MG63 (cell line): ENCODE measurements around the gene LRBA. TPM values are rescaled to one million over a fixed set of nuclear protein-coding genes. Genes with fewer than 3 reads are reported as not detected.

Experiments used
- DNase-seq: peaks from one replicate; pipeline ENCODE4 v3.0.0-alpha.2; 2020
- H3K27me3 ChIP-seq: fragments of 250-450 bp; sonication (Bioruptor Pico); 2 replicates; pipeline ENCODE4 v1.5.1; 2020; ENCODE audit warnings: mild to moderate bottlenecking, moderate library complexity
- H3K36me3 ChIP-seq: fragments of 250-450 bp; sonication (Bioruptor Pico); 2 replicates; pipeline ENCODE4 v1.5.1; 2020; ENCODE audit warnings: mild to moderate bottlenecking, moderate library complexity
- H3K4me3 ChIP-seq: fragments of 250-450 bp; sonication (Bioruptor Pico); 2 replicates; pipeline ENCODE4 v1.5.1; 2020; ENCODE audit warnings: mild to moderate bottlenecking, moderate library complexity
- H3K9me3 ChIP-seq: fragments of 250-450 bp; sonication (Bioruptor Pico); 2 replicates; pipeline ENCODE4 v1.5.1; 2020; ENCODE audit warnings: mild to moderate bottlenecking, moderate library complexity
- total RNA-seq: library from RNA; depleted of rRNA; stranded (reverse); fragments of >200 nt; shearing (Covaris generic); gene quantifications from 2 replicates; pipeline ENCODE4 v1.2.3, GENCODE V29; 2014; ENCODE audit warnings: low replicate concordance

The LRBA gene
- total RNA-seq, 1 experiment from 2014 or later = 4.7 TPM

DNA sequence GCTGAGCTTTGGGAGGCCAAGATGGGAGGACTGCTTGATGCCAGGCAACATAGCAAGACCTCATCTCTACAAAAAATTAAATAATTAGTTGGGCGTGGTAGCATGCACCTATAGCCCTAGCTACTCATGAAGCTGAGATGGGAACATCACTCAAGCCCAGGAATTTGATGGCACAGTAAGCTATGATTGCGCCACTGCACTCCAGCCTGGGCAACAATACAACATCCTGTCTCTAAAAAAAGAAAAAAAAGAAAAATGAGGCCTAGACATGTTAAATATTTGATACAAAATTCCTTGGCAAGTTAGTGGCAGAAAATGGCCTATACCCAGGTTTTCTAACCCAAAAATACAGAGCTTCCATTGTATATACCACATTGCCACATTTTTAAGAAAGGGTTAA lies 521.2 kb downstream of the LRBA start:
- H3K36me3 ChIP-seq = no peaks in the 10 kb centered on the region
- peak; percentile 24 for DNase-seq
- no peak overlapping the region for H3K4me3 ChIP-seq
- H3K9me3 ChIP-seq = no peaks in the 10 kb centered on the region
- no peaks in the 10 kb centered on the region for H3K27me3 ChIP-seq

DNA sequence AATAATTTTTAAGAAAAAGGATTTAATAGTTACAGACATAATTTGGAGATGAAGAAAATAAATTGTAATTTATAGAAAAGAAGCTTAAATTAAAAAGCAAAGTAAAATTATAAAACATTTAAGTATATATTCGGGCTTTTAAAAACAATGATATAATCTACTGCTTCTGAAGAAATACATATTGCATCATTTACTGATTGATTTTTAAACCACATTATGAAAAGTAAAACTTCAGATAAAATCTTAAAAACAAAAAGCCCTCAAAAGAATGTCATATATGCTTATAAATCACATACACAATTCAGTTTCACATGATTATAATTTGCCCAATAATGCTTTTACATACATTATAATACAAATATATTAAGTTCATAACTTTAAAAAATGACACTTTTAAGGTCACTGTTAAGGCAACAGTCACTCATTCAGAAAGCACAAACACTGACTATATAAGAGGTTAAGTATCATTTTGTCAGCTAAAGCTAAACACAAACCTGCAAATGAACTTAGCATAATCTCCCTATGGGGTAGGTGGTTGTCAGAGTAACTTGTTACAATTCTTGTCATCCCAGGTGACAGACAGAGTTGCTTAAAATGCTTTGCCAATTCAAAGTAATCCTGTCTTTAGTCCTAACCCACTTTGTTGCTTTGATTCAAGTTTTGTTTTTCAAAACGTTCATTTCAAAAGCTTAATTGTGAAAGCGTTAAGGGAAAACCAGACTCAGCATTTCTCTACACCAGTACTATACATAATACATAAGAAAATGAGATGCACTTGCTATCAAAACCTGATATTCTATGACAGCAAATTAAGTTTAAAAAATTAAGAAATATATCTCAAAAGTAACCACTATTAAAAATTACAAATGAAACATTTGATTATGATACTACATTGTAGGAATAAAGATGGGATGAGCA lies 523.7 kb downstream of the LRBA start:
- Histone ChIP-seq H3K4me3 (no peak overlapping the region), H3K36me3 (no peaks in the 10 kb centered on the region), H3K9me3 (no peaks in the 10 kb centered on the region), H3K27me3 (no peaks in the 10 kb centered on the region)
- DNase-seq = no peak

DNA sequence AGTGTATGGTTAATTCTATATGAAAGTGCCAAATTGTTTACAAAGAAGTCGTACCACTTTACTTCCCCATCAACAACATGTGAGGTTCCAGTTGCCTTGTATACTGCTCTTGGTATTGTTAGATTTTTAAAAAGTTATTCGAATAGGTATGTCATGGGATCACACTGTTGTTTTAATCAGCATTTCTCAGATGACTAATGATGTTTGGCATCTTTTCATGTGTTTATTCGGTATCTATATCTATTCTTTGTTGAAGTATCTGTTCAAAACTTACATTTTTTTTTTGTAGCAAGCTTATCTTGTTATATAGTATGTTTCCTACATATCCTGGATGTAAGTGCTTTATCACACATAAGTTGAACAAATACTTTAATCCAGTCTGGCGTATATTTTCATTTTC lies 532.5 kb downstream of the LRBA start:
- Histone ChIP-seq H3K27me3 (no peaks in the 10 kb centered on the region), H3K9me3 (no peaks in the 10 kb centered on the region), H3K36me3 (no peaks in the 10 kb centered on the region), H3K4me3 (no peak overlapping the region)
- DNase-seq = no peak

DNA sequence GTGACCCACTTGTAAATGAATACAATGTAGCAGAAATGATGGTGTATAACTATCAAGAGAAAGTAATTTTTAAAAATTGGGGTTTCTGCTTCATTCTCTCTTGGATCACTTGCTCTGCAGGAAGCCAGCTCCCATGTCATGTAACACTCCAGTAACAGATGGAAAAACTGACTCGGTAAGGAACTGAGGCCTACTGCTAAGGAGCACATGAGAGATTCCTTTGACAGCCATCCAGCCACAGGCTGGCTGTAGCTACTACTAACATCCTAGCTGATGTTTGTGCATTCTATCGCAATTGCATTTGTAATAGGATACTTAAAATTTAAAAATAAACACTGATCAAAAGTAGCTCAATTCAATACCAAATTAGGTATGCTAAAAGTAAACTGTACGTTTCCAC lies 535.4 kb downstream of the LRBA start:
- no peak for DNase-seq
- Histone ChIP-seq H3K27me3 (no peaks in the 10 kb centered on the region), H3K9me3 (no peaks in the 10 kb centered on the region), H3K36me3 (no peaks in the 10 kb centered on the region), H3K4me3 (no peak overlapping the region)

DNA sequence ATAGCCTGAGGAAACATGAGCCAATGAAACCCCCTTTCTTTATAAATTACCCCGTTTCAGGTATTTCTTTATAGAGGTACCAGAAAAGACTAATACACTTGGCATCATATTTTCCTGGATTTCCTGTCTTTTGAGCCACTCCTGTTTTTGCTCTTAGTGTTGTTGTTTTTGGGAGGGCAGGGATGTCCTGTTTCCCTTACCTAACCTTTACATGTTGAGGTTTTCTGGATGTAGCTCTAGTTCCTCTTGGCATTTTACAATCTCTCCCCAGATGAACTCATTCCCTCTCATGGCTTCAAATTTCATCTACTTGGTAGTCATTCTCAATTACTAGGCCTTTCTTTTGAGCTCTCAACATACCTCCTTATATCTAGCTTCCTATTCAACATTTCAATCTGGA lies 537.2 kb downstream of the LRBA start:
- H3K9me3 ChIP-seq = no peaks in the 10 kb centered on the region
- no peak for DNase-seq
- H3K36me3 ChIP-seq = no peaks in the 10 kb centered on the region
- H3K4me3 ChIP-seq = no peak overlapping the region
- H3K27me3 ChIP-seq = no peaks in the 10 kb centered on the region

DNA sequence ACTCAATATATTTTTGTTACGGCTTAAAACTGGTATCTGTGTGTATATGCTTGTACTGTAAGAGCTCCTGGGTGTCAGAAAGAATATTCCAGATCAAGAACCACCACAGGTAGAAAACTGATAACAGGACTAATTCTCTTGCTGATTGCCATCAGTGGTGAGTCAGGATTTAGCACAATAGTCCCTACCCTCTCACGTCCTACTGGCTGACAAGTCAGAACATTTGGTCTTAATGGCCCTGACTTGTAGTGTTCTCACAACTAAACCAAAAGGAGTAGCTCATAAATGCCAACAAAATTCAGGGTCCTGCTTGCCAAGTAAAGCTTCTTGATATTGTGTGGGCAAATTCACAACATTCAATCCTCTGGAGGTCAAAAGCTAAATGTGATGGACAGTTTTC lies 538.3 kb downstream of the LRBA start:
- Histone ChIP-seq H3K27me3 (no peaks in the 10 kb centered on the region), H3K9me3 (no peaks in the 10 kb centered on the region), H3K36me3 (no peaks in the 10 kb centered on the region), H3K4me3 (no peak overlapping the region)
- no peak for DNase-seq

DNA sequence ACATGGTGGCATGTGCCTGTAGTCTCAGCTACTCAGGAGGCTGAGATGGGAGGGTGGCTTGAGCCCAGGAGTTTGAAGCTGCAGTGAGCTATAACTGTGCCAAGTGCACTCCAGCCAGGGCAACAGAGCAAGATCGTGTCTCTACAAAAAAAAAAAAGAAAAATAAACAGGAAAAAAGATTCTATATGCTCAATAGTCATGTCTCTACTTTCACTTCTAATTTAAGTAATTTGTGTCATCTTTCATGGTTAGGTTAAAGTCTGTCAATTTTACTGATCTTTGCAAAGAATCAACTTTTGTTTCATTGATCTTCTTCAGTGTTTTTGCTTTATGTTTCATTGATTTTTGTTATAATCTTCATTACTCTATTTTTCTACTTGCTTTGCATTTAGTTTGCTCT lies 539.3 kb downstream of the LRBA start:
- Histone ChIP-seq H3K9me3 (no peaks in the 10 kb centered on the region), H3K4me3 (no peak overlapping the region), H3K36me3 (no peaks in the 10 kb centered on the region), H3K27me3 (no peaks in the 10 kb centered on the region)
- DNase-seq = no peak

DNA sequence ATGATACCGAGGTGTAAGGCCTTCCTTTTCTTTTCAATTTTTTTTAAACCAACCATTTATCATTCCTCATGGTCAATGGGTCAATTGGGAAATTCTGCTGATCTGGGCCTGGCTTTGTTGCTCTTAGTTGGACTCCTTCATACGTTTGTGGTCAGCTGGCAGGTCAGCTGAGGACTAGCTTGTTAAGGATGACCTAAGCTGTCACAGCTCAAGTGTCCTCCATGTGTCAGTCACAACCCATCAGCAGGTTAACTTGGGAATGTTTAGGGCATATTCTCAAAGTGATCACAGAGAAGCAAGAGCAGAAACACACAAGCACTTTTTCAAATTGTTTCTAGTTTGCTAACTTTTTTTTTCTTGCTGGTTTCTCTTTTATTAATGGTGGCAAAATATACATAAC lies 550.6 kb downstream of the LRBA start:
- H3K4me3 ChIP-seq = no peak overlapping the region
- no peaks in the 10 kb centered on the region for H3K9me3 ChIP-seq
- DNase-seq = no peak
- H3K36me3 ChIP-seq = no peaks in the 10 kb centered on the region
- no peaks in the 10 kb centered on the region for H3K27me3 ChIP-seq

DNA sequence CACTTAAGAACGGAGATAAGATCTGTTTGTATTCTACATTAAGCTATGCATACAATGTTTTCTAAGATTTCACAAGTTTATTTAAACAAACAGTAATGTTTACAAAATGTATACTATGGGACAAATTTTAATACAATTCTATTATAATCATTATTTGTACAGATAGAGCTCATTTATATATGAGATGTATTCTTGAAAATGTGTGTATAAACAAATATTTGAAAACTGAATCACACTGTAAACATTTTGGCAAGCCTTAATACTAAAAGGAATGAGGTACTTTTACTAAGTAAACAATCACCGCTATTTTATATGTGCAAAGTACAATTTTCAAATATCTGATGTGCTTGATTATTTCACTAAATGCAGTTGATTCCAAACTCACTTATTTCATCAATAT lies 552.3 kb downstream of the LRBA start:
- DNase-seq = no peak
- H3K4me3 ChIP-seq = no peak overlapping the region
- no peaks in the 10 kb centered on the region for H3K9me3 ChIP-seq
- no peaks in the 10 kb centered on the region for H3K36me3 ChIP-seq
- H3K27me3 ChIP-seq = no peaks in the 10 kb centered on the region

DNA sequence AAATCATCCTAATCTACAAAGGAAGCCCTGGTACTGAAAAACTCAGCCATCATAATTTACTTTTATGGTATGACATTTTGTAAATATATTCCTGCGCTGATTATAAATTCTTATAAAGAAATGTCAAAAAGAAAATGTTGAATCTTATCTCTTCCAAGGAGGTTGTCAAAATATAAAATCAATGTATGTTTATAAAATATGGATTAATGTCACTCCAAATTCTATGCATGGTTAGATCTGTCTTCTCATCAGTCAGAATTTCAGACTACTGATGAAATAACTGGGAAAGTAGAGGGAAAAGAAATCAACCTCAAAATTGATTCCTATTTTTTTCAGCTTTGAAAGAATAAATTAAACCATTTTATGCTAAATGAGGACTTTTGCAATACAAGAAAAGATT lies 553.1 kb downstream of the LRBA start:
- H3K4me3 ChIP-seq = no peak overlapping the region
- no peak for DNase-seq
- H3K27me3 ChIP-seq = no peaks in the 10 kb centered on the region
- no peaks in the 10 kb centered on the region for H3K36me3 ChIP-seq
- H3K9me3 ChIP-seq = no peaks in the 10 kb centered on the region

DNA sequence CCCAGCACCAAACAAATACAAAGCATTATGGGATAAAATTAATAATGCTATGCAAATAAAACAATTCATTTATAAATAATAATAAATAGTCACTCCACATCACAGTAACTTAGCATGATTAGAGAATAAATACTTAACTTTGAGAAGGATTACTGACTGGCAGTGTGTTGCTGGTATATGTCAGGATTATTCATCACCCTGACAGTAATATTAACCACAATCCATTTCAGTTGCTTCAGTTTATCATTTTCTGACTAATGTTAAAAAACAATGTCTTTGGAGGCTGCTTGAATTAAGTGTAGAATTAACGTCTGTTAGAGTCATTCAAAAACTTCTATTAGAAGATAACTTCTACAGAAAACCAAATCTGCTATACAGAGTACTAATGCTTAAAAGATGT lies 557.3 kb downstream of the LRBA start:
- no peaks in the 10 kb centered on the region for H3K36me3 ChIP-seq
- no peak overlapping the region for H3K4me3 ChIP-seq
- no peaks in the 10 kb centered on the region for H3K27me3 ChIP-seq
- H3K9me3 ChIP-seq = no peaks in the 10 kb centered on the region
- DNase-seq = no peak

DNA sequence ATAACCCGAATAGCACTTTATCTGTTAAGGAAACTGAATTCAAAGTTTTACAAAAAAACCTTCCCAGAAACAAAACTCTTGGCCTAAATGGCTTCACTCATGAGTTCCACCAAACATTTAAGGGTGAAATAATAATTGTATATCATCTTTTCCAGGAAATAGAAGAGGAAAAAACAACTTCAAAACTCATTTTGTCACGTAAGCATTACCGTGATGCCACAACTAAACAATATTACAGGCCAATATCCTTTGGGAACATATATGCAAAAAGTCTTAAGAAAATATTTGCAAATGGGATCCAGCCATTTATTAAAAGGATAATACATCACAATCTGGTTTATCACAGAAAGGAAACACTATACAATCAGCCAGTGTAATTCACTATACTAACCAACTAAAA lies 563.2 kb downstream of the LRBA start:
- Histone ChIP-seq H3K36me3 (no peaks in the 10 kb centered on the region), H3K9me3 (peaks cover 5% of the 10 kb centered on the region; the same call in 1 of the 2 replicates), H3K4me3 (no peak overlapping the region), H3K27me3 (no peaks in the 10 kb centered on the region)
- no peak for DNase-seq

DNA sequence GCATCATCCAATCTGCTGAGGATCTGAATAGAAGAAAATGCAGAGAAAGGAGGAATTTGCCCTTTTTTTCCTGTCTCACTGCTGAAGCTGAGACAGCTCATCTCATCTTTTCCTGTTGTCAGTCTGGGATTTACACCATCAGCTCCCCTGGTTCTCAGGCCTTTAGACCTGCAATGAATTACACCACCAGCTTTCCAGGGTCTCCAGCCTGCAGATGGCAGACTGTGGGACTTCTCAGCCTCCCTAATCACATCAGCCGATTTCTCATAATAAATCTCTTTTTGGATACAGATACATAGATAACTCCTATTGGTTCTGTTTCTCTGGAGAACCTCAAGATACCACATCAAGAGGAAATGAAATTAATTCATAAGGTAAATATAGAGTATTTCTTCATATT lies 567.7 kb downstream of the LRBA start:
- H3K36me3 ChIP-seq = no peaks in the 10 kb centered on the region
- no peaks in the 10 kb centered on the region for H3K27me3 ChIP-seq
- H3K4me3 ChIP-seq = no peak overlapping the region
- H3K9me3 ChIP-seq = peaks cover 5% of the 10 kb centered on the region; the same call in 1 of the 2 replicates
- DNase-seq = no peak

DNA sequence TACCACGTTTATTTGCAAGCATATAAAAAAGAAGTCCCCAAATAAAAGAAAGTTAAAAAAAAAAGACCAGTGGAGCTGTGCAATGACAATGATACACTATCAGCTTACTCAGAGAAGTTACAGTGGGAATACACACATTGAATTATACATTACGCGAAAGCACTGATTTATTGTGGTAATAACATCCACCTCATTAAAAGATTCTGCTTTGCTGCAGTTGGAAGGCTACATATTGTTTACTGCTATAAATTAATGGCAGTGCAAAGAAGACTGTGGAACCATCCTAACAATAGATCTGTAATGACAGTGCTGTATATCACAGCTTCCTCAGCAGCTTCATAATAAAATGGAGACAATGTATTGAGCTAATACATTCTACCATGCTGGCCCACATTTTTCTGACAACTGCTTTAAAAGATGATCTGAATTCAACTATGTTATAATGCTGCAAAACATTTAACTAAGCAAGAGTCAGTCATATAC lies 575.6 kb downstream of the LRBA start:
- Histone ChIP-seq H3K27me3 (0 out of 2 replicates have a peak, but pooled peaks cover 3% of the 10 kb centered on the region), H3K9me3 (no peaks in the 10 kb centered on the region), H3K36me3 (no peaks in the 10 kb centered on the region), H3K4me3 (no peak overlapping the region)
- no peak for DNase-seq

DNA sequence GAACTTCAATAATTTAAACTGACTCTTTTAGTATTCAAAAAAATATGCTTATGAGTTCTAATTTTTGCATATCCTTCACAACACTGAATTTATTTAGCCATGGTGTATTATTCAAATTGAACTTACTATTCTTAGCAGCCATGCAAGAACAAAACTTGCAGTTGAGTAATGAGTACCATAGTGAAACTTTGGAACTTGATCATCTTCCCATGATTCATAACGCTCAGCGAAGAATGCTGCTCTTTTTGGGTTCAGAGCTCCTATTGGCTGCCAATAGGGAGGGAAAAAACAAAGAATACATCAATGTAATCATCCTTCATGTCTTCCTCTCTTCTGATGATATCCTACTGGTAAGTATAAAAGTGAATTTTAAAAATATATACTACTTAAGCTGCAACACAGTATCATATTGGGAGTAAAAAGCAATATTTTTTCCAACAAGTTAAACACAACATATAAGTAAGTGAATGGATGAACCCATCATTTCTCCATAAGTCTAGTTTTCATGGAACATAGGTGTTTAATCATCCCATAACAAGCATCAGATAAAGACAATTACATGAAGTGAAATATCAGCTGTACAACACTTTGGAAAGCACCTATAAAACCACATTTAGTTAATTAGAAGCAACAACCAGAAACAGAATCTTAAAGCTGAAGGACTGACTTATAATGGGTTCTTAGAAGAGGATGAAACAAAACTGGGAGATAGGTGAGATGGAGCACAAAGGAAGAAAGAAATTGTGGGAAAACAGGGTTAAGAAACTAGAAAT lies 578.3 kb downstream of the LRBA start:
- DNase-seq = no peak
- H3K9me3 ChIP-seq = no peaks in the 10 kb centered on the region
- H3K36me3 ChIP-seq = no peaks in the 10 kb centered on the region
- 0 out of 2 replicates have a peak, but pooled peaks cover 3% of the 10 kb centered on the region for H3K27me3 ChIP-seq
- H3K4me3 ChIP-seq = no peak overlapping the region

DNA sequence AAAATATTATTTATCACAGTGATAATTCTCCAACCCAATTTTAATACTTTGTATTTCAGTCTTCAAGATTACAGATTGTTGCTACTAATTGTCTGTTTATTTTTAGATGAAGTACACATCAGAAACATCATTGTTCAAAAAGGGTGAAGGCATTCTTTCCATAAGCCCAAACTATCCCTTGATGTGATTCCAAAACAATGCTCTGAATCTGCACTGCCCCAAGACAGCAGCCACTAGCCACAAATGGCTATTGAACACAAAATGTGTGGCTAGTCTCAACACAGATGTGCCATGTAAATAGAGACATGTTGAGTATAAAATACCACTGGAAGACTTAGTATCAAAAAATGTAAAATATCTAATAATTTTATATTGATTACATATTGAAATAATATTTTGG lies 583.9 kb downstream of the LRBA start:
- Histone ChIP-seq H3K9me3 (no peaks in the 10 kb centered on the region), H3K36me3 (no peaks in the 10 kb centered on the region), H3K4me3 (no peak overlapping the region), H3K27me3 (no peaks in the 10 kb centered on the region)
- no peak for DNase-seq

DNA sequence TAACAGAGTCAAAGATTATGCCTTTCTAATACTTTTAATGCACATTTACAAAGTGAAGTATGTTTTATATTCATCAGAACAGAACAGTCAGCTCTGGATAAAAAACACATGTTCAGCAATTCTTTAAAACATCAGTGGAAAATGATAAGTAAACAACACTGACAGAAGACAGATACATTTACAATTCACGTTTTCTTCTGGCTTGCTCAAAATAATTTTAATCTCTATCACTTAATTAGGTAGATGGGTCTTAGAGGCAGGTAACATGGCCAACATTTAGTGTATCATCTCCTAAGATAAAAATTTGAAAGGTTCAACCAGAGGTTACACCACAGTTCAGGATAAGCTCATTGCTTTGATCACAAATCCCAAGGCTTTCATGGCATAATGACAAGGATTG lies 589.9 kb downstream of the LRBA start:
- Histone ChIP-seq H3K27me3 (no peaks in the 10 kb centered on the region), H3K9me3 (no peaks in the 10 kb centered on the region), H3K4me3 (no peak overlapping the region), H3K36me3 (no peaks in the 10 kb centered on the region)
- DNase-seq = no peak
